Activated gamma-delta T cell treated with anti-CD3 and anti-CD28 coated beads, Interleukin-2, amount 50 U/mL, for 16 hours (primary cell): Measurements from ENCODE around the gene PLCL2.
"Not testable (repeated sequence)": the region's sequence is repeated elsewhere in the genome, so short reads cannot be mapped to it uniquely, and the experiment has no call there.

Experiments
- DNase-seq: peaks from one replicate; pipeline ENCODE4 v3.0.0-alpha.2; 2020; ENCODE audit warnings: low read depth

The PLCL2 gene

GRCh38 chr3:16917256-16917935 lies 32.6 kb downstream of the PLCL2 start:
- no peak for DNase-seq

- DNase-seq, result no peak
Measured at GRCh38 chr3:16917980-16918682, 33.4 kb downstream of the PLCL2 start.

- no peak for DNase-seq
Measured at GRCh38 chr3:16918683-16919025, 33.9 kb downstream of the PLCL2 start.

DNA sequence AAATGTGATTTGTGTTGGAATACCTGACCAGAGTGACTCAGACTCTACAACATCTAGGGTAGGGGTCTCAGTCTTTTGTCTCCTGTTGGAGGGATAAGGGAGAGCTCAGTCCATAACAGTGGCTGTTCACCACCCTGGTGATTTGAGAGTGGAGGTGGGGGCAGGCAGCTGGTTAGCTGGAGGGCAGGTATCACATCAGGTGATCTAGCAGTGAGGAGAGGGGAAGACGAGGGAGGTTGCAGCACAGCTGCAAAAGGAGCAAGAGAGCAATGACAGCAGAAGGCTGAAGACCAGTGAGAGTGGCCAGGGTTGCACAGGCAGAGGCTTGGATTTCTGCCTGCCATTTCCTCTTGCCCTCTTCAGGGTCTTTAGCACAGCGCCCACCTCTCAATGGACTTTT lies 38.4 kb downstream of the PLCL2 start:
- no peak for DNase-seq

DNA sequence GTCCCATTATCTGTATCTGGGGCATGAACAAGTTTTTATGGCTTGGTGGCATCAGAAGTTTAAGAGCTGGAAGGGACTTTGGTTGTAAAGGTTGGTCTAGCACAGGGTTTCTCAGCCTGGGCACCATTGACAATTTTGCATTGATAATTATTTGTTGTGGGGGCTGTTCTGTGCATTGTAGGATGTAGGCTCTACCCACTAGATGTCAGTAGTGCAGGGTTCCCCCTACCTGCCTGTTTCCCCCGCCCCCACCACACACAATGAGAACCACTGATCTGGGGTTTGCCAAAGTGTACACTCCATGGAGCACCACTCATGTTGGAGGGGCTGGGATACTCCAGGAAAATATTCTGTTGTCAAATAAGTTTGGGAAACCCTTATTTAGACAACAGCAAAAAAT lies 42.7 kb downstream of the PLCL2 start:
- DNase-seq, result no peak

DNA sequence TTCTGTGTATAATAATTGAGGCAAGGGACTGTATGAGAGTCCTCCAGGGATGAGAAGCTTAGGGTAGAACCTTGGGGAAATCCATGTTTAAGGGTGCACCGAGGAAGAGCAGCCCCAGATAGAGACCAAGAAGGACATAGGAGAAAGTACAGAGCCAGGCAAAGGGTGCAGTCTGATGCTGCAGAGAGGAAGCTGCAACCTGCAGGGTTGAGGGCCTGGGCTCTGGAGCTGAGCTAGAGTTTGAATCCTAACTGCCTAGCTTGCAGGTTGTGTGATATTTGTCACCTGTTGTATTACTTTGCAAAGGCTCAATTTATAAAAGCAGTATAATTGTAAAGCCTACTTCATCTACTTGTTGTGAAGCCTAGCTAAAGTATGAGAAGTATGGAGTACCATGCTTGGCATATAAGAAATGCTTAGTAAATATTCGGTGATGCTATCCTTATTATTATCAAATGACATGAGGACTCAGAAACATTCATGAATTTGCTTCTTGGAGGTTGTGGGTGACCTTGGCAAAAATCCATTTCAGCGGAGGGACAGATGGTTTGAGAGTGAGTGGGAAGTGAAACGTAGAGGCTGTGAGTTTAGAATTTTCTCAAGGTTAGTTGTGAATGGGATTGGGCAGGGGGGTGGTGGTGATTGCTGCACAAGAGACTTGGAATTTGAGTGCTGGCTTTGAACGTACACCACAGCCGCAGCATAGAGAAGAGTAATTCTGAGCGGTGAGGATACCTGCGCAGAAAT lies 43.8 kb downstream of the PLCL2 start:
- no peak for DNase-seq

- no peak for DNase-seq
Measured at GRCh38 chr3:16929311-16929710, 44.6 kb downstream of the PLCL2 start.

GRCh38 chr3:16932877-16933276 lies 48.1 kb downstream of the PLCL2 start:
- DNase-seq, result no peak

- DNase-seq, result no peak
Measured at GRCh38 chr3:16935781-16936180, 51.0 kb downstream of the PLCL2 start.

DNA sequence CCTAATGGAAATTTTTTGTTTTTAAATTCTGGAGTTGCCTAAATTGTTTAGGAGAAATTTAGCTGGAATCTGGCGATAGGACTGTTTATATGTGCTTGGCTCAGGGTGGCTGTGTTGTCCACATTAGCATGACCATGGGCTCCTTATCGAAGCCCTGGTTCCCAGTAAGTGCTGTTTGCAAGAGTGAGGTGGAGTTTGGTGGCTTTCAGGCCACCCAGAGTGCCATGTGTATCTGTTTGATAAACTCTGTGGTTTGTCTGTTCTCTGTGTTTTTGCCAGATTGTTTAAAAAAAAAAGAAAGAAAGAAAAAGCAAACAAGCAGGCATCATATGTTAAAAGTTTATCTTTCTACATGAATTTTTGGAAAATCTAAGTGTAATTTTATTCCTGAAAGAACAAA lies 51.5 kb downstream of the PLCL2 start:
- no peak for DNase-seq

DNA sequence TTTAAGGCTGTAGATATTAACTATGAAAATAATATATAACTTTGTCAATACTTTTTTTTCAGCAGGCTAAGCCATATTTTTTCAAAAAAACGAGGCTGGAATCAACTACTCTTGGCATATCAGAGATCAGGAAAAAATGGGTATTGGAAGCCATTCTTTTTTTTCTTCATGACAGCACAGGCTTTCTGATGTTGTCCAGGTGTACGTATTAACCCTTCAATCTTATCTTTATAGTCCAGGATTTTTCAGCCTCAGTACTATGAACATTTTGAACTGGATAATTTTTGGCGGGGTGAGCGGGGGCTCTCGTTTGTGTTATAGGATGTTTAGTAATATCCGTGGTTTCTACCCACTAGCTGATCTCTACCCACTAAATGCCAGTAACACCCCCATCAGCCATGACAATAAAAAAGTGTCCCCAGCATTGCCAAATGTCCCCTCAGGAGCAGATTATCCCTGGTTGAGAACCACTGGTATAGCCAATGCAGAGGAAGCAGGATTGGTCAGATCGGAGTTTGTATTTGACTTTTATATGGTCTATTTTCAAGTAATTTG lies 52.0 kb downstream of the PLCL2 start:
- DNase-seq, result no peak

DNA sequence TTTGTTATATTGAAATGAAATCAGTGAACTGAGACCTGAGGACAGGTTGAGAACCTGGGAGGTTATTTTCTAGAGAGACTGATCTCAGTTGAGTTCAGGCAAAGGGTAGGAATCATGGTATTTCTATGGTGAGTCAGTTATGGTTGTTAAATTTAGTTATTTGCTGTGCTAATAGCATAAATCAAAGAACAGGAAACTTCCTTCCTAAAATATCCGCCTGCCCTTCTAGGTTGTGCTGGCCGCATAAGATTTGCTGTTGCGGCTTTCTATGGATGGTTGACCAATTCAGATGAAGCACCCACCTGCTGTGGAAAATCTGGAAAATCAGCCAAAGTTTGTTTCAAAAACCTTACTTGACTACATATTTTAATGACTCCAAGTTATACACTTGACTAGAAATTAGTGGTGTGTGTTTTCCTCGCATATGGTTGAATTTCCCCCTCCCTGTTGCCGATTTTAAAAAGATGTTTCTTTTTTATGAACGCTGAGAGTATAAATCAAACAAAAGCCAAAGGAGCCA lies 52.6 kb downstream of the PLCL2 start:
- no peak for DNase-seq

GRCh38 chr3:16940769-16941700 lies 56.3 kb downstream of the PLCL2 start:
- DNase-seq, result no peak

- DNase-seq, result no peak
Measured at GRCh38 chr3:16942955-16943354, 58.2 kb downstream of the PLCL2 start.

DNA sequence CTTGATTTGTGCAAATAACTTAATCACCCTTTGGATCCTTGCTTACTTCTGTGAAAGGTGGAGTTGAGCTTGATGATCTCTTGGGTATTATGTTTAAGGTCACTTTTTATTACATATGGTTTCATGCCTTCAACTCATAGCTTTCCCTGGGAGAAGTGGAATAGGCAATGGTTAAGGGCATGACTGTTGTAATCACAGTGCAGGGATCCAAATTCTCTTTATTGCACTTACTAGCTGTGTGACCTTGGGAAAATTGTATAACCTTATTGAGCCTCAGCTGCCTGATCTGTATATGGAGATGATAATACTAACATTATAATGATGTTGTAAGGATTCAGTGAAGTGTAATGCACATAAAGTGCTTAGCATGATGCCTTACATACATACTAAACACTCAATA lies 59.1 kb downstream of the PLCL2 start:
- no peak for DNase-seq

- DNase-seq, result no peak
Measured at GRCh38 chr3:16944356-16944755, 59.6 kb downstream of the PLCL2 start.

DNA sequence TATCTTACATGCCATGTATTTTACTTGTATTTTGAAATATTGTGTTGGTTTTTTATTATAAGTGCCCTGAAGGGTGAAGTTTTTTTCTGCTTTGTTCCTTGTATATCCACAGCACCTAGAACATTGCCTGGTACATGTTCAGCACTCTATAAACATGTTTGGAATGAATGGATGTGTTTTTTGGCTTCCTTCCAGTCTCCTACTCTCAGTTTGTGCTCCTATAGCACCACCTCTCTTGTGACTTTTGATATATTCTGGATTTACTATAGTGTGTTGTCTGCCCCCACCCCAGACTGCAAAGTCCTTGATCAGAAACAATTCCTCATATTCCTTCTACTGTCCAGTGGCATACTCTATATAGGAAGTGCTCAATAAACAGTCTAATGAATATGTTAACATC lies 60.6 kb downstream of the PLCL2 start:
- DNase-seq, result no peak

- no peak for DNase-seq
Measured at GRCh38 chr3:16950282-16950681, 65.5 kb downstream of the PLCL2 start.

DNA sequence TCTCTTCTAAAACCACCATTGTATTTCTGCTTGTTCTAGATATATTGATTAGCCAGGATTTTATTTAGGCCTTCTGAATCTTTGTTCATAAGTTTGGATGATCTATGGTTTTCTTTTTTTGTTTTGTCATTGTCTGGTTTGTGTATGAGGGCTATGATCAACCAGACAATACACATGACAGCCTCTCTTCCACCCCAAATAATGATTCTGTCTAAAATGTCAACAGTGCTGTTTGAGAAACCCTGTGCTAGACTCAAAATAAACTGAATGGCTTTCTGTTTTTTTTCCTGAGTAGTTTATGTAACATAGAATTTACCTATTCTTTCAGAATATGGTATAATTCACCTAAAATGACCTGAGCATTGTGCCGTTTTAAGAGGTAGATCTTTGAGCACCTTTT lies 66.1 kb downstream of the PLCL2 start:
- no peak for DNase-seq

GRCh38 chr3:16957852-16958251 lies 73.1 kb downstream of the PLCL2 start:
- DNase-seq, result not testable (repeated sequence)

DNA sequence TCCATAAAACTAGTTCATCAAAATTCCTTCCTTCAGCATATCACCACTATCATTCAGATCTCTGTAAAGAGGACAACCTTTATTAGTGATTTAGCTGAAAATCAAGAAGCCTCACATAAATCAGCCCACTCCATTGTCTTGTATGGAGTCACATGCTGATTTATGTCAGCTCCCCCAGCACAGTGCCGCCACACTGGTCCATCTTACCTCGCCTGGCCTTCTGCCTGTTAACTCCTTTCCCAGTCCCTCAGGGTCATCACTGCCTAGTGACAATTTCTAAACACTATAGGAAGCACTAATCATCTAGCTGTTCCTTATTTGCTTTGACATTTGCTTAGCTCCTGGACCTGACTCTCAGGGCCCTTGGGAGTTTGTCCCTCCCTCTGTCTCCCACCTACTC lies 75.4 kb downstream of the PLCL2 start:
- no peak for DNase-seq
